H1 (cell line): ENCODE measurements around the gene CRABP2. TPM values are rescaled to one million over a fixed set of nuclear protein-coding genes. Genes with fewer than 3 reads are reported as not detected.

Experiments used
- BCL11A ChIP-seq, 2 experiments: IDR thresholded peaks; one replicate each; pipeline ENCODE4 v1.6.1; 2011; ENCODE audit warnings: low read depth in 2 of 2, low read length in 2 of 2, mild to moderate bottlenecking in 2 of 2
- CREB1 ChIP-seq: IDR thresholded peaks from 2 replicates; pipeline ENCODE4 v1.6.1; 2012; ENCODE audit warnings: inconsistent platforms
- EP300 ChIP-seq, 2 experiments: IDR thresholded peaks; 1 replicate in 1 of 2; 2 replicates in 1 of 2; pipeline ENCODE4 v1.6.1; 2011 to 2012; ENCODE audit warnings: low read depth in 2 of 2, low read length in 2 of 2, mild to moderate bottlenecking in 2 of 2, borderline replicate concordance in 1 of 2, inconsistent platforms in 1 of 2, moderate library complexity in 1 of 2
- JUND ChIP-seq: IDR thresholded peaks from 2 replicates; pipeline ENCODE4 v1.6.1; 2011; ENCODE audit warnings: mild to moderate bottlenecking, improper control_type of control experiment, low read length
- KDM1A ChIP-seq: fragments of 200-600, 300-600 bp; sonication (generic); IDR thresholded peaks from 2 replicates; pipeline ENCODE4 v1.7.1; 2016; ENCODE audit warnings: mild to moderate bottlenecking, low read length, borderline replicate concordance
- NANOG ChIP-seq: IDR thresholded peaks from 2 replicates; pipeline ENCODE4 v1.6.1; 2011; ENCODE audit warnings: low read length, low read depth, mild to moderate bottlenecking, inconsistent platforms; ENCODE audit not compliant: insufficient read depth, poor library complexity, severe bottlenecking
- NRF1 ChIP-seq: IDR thresholded peaks from 2 replicates; pipeline ENCODE4 v1.6.1; 2011; ENCODE audit warnings: mild to moderate bottlenecking, low read depth, low read length, improper control_type of control experiment
- POU5F1 ChIP-seq: IDR thresholded peaks from 2 replicates; pipeline ENCODE4 v1.6.1; 2011; ENCODE audit warnings: low read depth, mild to moderate bottlenecking, low read length, moderate library complexity
- RAD21 ChIP-seq, 2 experiments: IDR thresholded peaks in 1 of 2; conservative IDR thresholded peaks in 1 of 2; 2 replicates each; pipeline ENCODE4 v1.6.1; 2011; ENCODE audit warnings: low read depth in 2 of 2, low read length in 2 of 2, improper control_type of control experiment in 1 of 2, inconsistent platforms in 1 of 2, mild to moderate bottlenecking in 1 of 2, moderate library complexity in 1 of 2
- RFX5 ChIP-seq: IDR thresholded peaks from 2 replicates; pipeline ENCODE4 v1.6.1; 2011; ENCODE audit warnings: low read depth, low read length, improper control_type of control experiment, borderline replicate concordance
- SAP30 ChIP-seq: fragments of 300-600 bp; sonication (generic); IDR thresholded peaks from 2 replicates; pipeline ENCODE4 v1.7.1; 2012; ENCODE audit warnings: low read length, moderate library complexity, mild to moderate bottlenecking, inconsistent platforms; ENCODE audit not compliant: insufficient read depth, insufficient replicate concordance
- SIN3A ChIP-seq, 2 experiments: IDR thresholded peaks in 1 of 2; conservative IDR thresholded peaks in 1 of 2; 2 replicates each; pipeline ENCODE4 v1.6.1; 2011 to 2012; ENCODE audit warnings: low read length in 2 of 2, improper control_type of control experiment in 1 of 2, low read depth in 1 of 2, mild to moderate bottlenecking in 1 of 2
- SIX5 ChIP-seq: IDR thresholded peaks from 2 replicates; pipeline ENCODE4 v1.6.1; 2011; ENCODE audit warnings: mild to moderate bottlenecking, low read depth, low read length
- SP1 ChIP-seq: IDR thresholded peaks from 2 replicates; pipeline ENCODE4 v1.6.1; 2011; ENCODE audit warnings: low read depth, low read length
- SP4 ChIP-seq: IDR thresholded peaks from 2 replicates; pipeline ENCODE4 v1.6.1; 2012; ENCODE audit warnings: low read length, inconsistent platforms
- TAF1 ChIP-seq: IDR thresholded peaks from 2 replicates; pipeline ENCODE4 v1.6.1; 2011; ENCODE audit warnings: mild to moderate bottlenecking, low read depth, low read length
- TAF7 ChIP-seq: optimal IDR thresholded peaks from 2 replicates; pipeline ENCODE3; 2011; ENCODE audit warnings: low read depth, mild to moderate bottlenecking, inconsistent platforms, low read length, moderate library complexity, borderline replicate concordance
- TBP ChIP-seq: IDR thresholded peaks from 2 replicates; pipeline ENCODE4 v1.6.1; 2011; ENCODE audit warnings: low read depth, low read length, improper control_type of control experiment
- TCF12 ChIP-seq: IDR thresholded peaks from 2 replicates; pipeline ENCODE4 v1.6.1; 2011; ENCODE audit warnings: low read depth, mild to moderate bottlenecking, low read length
- TEAD4 ChIP-seq: IDR thresholded peaks from 2 replicates; pipeline ENCODE4 v1.6.1; 2012; ENCODE audit warnings: low read depth, low read length, inconsistent platforms, mixed read lengths
- polyA plus RNA-seq, 7 experiments: library from polyadenylated mRNA; depleted of rRNA in 3 of 7; stranded (reverse) in 5 of 7; unstranded in 2 of 7; fragments of >200 nt in 5 of 7; fragments of 200-250 nt in 2 of 7; gene quantifications; 1 replicate in 5 of 7; 2 replicates in 1 of 7; 4 replicates in 1 of 7; pipeline versions ENCODE4 v1.2.1 to v1.2.3, GENCODE V29; 2011 to 2013; ENCODE audit warnings: missing spikeins in 2 of 7, mixed read lengths in 2 of 7
- total RNA-seq: library from RNA; stranded (reverse); fragmentation: NEBNext Ultra II Directional; extraction: Animal tissue kit (Norgen Biotek cat#: 25700); gene quantifications from 2 replicates; pipeline ENCODE4 v1.2.1, GENCODE V29; 2021
- TF ChIP-seq, protein P1 (sequence below): IDR thresholded peaks from 2 replicates; pipeline ENCODE4 v1.6.1; 2012; ENCODE audit warnings: inconsistent platforms
- TF ChIP-seq, protein P2 (sequence below): IDR thresholded peaks from 2 replicates; pipeline ENCODE4 v1.6.1; 2011; ENCODE audit warnings: low read depth, mild to moderate bottlenecking, low read length; ENCODE audit not compliant: insufficient read depth

CRABP2 gene
- total and polyA plus RNA-seq, 2 of the 8 experiments (the other 6 are each of a cell fraction or from before 2014, with no cell fraction given), result 69.2 to 119 TPM

DNA sequence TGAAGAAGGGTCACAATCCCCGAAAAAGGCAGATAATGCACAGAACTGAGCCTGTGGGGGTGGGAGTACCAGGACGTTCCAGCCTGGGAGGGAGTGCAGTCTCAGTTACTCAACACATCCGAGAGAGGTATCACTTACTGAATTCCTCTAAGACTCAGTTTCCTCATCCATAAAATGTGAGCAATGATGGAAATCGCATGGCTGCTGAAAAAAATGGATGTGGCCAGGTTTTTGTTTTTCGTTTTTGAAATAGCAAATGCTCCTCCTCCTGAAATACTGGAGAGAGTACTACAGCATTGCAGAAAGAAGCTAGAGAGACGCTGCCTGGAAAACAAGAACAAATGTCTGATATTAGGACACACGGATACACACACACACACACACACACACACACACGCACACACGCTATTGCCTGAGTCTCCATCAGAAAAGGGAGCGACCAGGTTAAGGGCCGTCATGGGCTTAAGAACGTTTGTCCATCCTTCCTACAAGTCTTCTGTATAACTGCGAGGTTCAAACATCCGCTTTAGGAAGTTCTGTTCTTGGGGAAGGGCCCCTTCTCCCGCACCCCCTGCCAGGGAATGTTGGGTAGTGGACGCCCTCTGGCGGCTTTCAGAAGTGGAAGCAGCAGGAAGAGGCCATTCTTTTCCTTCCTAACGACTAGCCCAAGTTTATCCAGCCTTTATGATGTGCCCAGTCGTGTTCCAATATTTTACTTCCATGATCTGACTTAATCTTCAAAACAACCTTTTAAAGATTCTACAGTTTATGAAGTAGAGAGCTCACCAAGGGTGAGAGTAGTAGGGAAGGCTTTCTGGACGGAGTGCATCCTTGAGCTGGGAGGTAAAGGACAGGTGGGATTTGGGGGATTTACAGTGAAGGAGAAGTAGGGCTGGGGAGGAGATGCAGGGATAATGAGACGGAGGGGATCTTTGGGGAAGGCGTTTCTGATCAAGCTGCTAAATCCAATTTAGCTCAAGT lies 27.5 kb downstream of the CRABP2 start (continued):
- TF ChIP-seq TAF7, result peak; percentile 44
- TF ChIP-seq SP1, result 0 out of 2 replicates have a peak, but pooled peaks have one; percentile 15
- no peak for TF ChIP-seq CREB1
- no peak for TF ChIP-seq SIX5
- TF ChIP-seq JUND, result no peak
- no peak for TF ChIP-seq POU5F1
- TF ChIP-seq NANOG, result peak; percentile 8
- peak; percentile 13; the same call in 1 of the 2 replicates for TF ChIP-seq SP4
- TF ChIP-seq RFX5, result no peak
- no peak for TF ChIP-seq SAP30
- no peak for TF ChIP-seq NRF1
- TF ChIP-seq, protein P1, sequence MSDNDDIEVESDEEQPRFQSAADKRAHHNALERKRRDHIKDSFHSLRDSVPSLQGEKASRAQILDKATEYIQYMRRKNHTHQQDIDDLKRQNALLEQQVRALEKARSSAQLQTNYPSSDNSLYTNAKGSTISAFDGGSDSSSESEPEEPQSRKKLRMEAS, result peak; percentile 15; the same call in 1 of the 2 replicates
- peak; percentile 89 to 95 for TF ChIP-seq RAD21 (IDR thresholded peaks at IDR 0.05 in 1 of 2, conservative IDR thresholded peaks at IDR 0.05 in 1 of 2; ENCODE audit: low read depth in 2 of 2, low read length in 2 of 2)
- peak; percentile 100 for TF ChIP-seq KDM1A
- TF ChIP-seq EP300 (IDR thresholded peaks at IDR 0.05; ENCODE audit: borderline replicate concordance in 1 of 2, low read depth in 2 of 2, low read length in 2 of 2), result no peak
- peak; percentile 86 for TF ChIP-seq TEAD4
- 0 out of 2 replicates have a peak, but pooled peaks have one; percentile 64 for TF ChIP-seq TCF12
- no peak for TF ChIP-seq TBP
- no peak for TF ChIP-seq TAF1
- no peak for TF ChIP-seq BCL11A (IDR thresholded peaks at IDR 0.05; ENCODE audit: low read depth in 2 of 2, low read length in 2 of 2)
- TF ChIP-seq, protein P2, sequence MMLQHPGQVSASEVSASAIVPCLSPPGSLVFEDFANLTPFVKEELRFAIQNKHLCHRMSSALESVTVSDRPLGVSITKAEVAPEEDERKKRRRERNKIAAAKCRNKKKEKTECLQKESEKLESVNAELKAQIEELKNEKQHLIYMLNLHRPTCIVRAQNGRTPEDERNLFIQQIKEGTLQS, result no peak; the same call in 1 of the 2 replicates
- TF ChIP-seq SIN3A (conservative IDR thresholded peaks at IDR 0.05 in 1 of 2, IDR thresholded peaks at IDR 0.05 in 1 of 2; ENCODE audit: low read depth in 1 of 2, low read length in 2 of 2), result no peak
